ENCODE results near the gene TMC6. TPM values are rescaled to one million over a fixed set of nuclear protein-coding genes. Genes with fewer than 3 reads are reported as not detected.

Gene TMC6
- total and polyA plus RNA-seq, 2 of the 13 experiments (the other 11 are each of a cell fraction or from before 2014, with no cell fraction given), result 48.4 to 99.1 TPM

DNA sequence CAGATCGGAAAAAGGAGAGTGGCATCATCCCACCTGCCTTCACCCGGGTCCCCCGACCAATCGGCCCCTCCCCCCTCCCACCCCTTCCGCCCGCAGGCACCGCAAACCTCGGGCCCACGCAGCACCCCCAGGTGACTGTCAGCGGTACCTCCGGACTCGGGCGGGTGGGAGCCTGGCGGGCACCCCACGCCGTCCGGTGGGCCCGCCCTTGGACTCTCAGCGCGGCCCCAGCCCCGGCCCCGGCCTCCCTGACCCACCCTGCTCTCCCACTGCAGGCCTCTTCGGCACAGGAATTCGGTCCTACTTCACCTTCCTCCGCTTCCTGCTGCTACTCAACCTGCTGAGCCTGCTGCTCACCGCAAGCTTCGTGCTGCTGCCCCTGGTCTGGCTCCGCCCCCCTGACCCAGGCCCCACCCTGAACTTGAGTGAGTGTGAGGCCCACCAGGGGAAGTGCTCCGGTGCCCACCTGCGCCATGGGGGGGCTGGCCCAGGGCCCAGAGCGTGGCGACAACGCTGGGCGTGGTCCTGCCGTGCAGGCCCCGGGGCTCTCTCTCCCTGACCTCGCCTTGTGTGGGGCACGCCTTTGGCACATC lies 3.6 kb upstream of the TMC6 start (continued):
- no peak for TF ChIP-seq CHD4 (IDR thresholded peaks at IDR 0.05; ENCODE audit: borderline replicate concordance, low read length)
- no peak for TF ChIP-seq NCOA1 (CRISPR knock-in tag; IDR thresholded peaks at IDR 0.05)
- TF ChIP-seq CENPX (CRISPR knock-in tag; IDR thresholded peaks at IDR 0.05), result no peak
- TF ChIP-seq, protein P1, sequence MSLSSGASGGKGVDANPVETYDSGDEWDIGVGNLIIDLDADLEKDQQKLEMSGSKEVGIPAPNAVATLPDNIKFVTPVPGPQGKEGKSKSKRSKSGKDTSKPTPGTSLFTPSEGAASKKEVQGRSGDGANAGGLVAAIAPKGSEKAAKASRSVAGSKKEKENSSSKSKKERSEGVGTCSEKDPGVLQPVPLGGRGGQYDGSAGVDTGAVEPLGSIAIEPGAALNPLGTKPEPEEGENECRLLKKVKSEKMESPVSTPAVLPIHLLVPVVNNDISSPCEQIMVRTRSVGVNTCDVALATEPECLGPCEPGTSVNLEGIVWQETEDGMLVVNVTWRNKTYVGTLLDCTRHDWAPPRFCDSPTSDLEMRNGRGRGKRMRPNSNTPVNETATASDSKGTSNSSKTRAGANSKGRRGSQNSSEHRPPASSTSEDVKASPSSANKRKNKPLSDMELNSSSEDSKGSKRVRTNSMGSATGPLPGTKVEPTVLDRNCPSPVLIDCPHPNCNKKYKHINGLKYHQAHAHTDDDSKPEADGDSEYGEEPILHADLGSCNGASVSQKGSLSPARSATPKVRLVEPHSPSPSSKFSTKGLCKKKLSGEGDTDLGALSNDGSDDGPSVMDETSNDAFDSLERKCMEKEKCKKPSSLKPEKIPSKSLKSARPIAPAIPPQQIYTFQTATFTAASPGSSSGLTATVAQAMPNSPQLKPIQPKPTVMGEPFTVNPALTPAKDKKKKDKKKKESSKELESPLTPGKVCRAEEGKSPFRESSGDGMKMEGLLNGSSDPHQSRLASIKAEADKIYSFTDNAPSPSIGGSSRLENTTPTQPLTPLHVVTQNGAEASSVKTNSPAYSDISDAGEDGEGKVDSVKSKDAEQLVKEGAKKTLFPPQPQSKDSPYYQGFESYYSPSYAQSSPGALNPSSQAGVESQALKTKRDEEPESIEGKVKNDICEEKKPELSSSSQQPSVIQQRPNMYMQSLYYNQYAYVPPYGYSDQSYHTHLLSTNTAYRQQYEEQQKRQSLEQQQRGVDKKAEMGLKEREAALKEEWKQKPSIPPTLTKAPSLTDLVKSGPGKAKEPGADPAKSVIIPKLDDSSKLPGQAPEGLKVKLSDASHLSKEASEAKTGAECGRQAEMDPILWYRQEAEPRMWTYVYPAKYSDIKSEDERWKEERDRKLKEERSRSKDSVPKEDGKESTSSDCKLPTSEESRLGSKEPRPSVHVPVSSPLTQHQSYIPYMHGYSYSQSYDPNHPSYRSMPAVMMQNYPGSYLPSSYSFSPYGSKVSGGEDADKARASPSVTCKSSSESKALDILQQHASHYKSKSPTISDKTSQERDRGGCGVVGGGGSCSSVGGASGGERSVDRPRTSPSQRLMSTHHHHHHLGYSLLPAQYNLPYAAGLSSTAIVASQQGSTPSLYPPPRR (CRISPR knock-in tag; IDR thresholded peaks at IDR 0.05; ENCODE audit: borderline replicate concordance), result no peak
- TF ChIP-seq ZNF138 (CRISPR knock-in tag; IDR thresholded peaks at IDR 0.05; ENCODE audit: low read depth), result no peak
- TF ChIP-seq, protein P2, sequence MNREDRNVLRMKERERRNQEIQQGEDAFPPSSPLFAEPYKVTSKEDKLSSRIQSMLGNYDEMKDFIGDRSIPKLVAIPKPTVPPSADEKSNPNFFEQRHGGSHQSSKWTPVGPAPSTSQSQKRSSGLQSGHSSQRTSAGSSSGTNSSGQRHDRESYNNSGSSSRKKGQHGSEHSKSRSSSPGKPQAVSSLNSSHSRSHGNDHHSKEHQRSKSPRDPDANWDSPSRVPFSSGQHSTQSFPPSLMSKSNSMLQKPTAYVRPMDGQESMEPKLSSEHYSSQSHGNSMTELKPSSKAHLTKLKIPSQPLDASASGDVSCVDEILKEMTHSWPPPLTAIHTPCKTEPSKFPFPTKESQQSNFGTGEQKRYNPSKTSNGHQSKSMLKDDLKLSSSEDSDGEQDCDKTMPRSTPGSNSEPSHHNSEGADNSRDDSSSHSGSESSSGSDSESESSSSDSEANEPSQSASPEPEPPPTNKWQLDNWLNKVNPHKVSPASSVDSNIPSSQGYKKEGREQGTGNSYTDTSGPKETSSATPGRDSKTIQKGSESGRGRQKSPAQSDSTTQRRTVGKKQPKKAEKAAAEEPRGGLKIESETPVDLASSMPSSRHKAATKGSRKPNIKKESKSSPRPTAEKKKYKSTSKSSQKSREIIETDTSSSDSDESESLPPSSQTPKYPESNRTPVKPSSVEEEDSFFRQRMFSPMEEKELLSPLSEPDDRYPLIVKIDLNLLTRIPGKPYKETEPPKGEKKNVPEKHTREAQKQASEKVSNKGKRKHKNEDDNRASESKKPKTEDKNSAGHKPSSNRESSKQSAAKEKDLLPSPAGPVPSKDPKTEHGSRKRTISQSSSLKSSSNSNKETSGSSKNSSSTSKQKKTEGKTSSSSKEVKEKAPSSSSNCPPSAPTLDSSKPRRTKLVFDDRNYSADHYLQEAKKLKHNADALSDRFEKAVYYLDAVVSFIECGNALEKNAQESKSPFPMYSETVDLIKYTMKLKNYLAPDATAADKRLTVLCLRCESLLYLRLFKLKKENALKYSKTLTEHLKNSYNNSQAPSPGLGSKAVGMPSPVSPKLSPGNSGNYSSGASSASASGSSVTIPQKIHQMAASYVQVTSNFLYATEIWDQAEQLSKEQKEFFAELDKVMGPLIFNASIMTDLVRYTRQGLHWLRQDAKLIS (CRISPR knock-in tag; IDR thresholded peaks at IDR 0.05), result no peak
- no peak for TF ChIP-seq ZNF496 (CRISPR knock-in tag; IDR thresholded peaks at IDR 0.05; ENCODE audit: insufficient replicate concordance)
- TF ChIP-seq, protein P3, sequence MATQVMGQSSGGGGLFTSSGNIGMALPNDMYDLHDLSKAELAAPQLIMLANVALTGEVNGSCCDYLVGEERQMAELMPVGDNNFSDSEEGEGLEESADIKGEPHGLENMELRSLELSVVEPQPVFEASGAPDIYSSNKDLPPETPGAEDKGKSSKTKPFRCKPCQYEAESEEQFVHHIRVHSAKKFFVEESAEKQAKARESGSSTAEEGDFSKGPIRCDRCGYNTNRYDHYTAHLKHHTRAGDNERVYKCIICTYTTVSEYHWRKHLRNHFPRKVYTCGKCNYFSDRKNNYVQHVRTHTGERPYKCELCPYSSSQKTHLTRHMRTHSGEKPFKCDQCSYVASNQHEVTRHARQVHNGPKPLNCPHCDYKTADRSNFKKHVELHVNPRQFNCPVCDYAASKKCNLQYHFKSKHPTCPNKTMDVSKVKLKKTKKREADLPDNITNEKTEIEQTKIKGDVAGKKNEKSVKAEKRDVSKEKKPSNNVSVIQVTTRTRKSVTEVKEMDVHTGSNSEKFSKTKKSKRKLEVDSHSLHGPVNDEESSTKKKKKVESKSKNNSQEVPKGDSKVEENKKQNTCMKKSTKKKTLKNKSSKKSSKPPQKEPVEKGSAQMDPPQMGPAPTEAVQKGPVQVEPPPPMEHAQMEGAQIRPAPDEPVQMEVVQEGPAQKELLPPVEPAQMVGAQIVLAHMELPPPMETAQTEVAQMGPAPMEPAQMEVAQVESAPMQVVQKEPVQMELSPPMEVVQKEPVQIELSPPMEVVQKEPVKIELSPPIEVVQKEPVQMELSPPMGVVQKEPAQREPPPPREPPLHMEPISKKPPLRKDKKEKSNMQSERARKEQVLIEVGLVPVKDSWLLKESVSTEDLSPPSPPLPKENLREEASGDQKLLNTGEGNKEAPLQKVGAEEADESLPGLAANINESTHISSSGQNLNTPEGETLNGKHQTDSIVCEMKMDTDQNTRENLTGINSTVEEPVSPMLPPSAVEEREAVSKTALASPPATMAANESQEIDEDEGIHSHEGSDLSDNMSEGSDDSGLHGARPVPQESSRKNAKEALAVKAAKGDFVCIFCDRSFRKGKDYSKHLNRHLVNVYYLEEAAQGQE (IDR thresholded peaks at IDR 0.05; ENCODE audit: borderline replicate concordance in 1 of 2, low read depth in 1 of 2, low read length in 2 of 2), result no peak
- TF ChIP-seq GTF2F1 (IDR thresholded peaks at IDR 0.05; ENCODE audit: low read length), result no peak
- no peak for TF ChIP-seq ZNF10 (CRISPR knock-in tag; IDR thresholded peaks at IDR 0.05; ENCODE audit: borderline replicate concordance, low read depth)
- TF ChIP-seq ZNF256 (CRISPR knock-in tag; conservative IDR thresholded peaks at IDR 0.05), result no peak
- no peak for TF ChIP-seq ZNF354B (CRISPR knock-in tag; IDR thresholded peaks at IDR 0.05)

Measured in HepG2 (cell line).